Measurements from ENCODE around the gene GPR141.
A peak's percentile ranks its signal among the peaks of the same experiment; 100 is the strongest.

GPR141 gene

DNA sequence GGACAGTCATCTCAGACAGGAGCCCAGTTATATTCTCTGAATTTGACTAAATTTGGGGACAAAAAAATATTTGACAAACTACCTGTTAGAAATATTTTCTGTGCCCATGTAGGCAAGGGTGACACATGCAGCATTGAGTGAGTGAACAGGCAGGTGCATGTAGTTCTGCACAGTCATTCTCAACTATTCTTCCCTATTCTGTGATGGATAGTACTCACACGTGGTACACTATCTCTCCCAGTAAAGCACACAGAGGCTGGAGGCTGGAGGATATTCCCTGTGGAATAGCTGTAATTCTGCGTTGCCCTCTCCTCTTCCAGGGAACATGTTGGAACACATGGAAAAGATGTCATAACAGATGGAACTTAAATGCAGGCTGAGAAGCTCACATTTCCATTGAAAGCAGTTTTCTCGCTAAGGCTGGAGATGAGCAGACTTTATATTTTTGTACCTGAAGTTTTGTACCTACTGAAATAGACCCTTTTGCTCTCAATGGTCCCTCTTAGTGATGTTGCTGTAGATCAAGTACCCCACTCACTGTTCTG is 75.0 kb downstream of the GPR141 start:
- Histone ChIP-seq H3K27ac (ENCODE audit: low read length) (no peak overlapping the region), H3K27me3 (replicated peaks; ENCODE audit: insufficient read depth, low read length) (0 out of 2 replicates have a peak, but pooled peaks cover 4% of the 10 kb centered on the region), H3K79me2 (ENCODE audit: low read length) (no peaks in the 10 kb centered on the region), H4K20me1 (ENCODE audit: insufficient read depth, low read length) (no peaks in the 10 kb centered on the region), H3K4me1 (ENCODE audit: low read length) (no peaks in the 10 kb centered on the region), H3K4me2 (ENCODE audit: low read depth, low read length) (no peak overlapping the region), H3K9ac (ENCODE audit: low read length) (no peak overlapping the region), H3K9me2 (replicated peaks; ENCODE audit: insufficient read depth, low read length) (no peaks in the 10 kb centered on the region), H3K9me3 (replicated peaks; ENCODE audit: insufficient read depth, low read length) (no peaks in the 10 kb centered on the region), H3K36me3 (replicated peaks; ENCODE audit: insufficient read depth, low read length) (no peaks in the 10 kb centered on the region), H3F3A (ENCODE audit: insufficient read depth, low read length) (no peaks in the 10 kb centered on the region), H2AFZ (ENCODE audit: low read length) (no peak overlapping the region), H3K4me3 (ENCODE audit: low read length) (no peak overlapping the region)
- DNase-seq: no peak
- TF ChIP-seq CTCF (IDR thresholded peaks at IDR 0.05; ENCODE audit: low read length) (no peak), EZH2phosphoT487 (IDR thresholded peaks at IDR 0.05; ENCODE audit: low read length) (no peak), EZH2 (optimal IDR thresholded peaks at IDR 0.05; ENCODE audit: low read depth, low read length) (no peak)

DNA sequence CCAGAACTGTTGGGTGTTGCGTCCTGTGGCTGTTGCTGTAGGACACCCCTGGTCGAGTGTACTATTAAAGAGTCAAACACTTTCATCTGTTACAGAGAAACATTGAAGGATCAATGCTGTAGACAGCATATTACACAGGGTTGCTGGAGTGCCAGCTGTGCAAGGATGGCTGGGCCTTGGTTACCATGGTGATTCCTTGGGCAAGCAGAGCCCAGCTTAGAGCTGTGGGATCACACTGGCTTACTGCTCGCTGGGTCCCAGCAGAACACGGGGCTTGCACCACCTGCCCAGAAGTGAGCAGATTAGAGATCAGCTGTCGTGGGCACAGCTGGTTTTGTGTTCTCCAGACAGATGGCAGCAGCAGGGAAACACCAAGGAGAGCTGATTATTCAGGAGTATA is 76.0 kb downstream of the GPR141 start:
- Histone ChIP-seq H3K9me2 (replicated peaks; ENCODE audit: insufficient read depth, low read length) (no peaks in the 10 kb centered on the region), H2AFZ (ENCODE audit: low read length) (no peak overlapping the region), H3K4me3 (ENCODE audit: low read length) (no peak overlapping the region), H3K36me3 (replicated peaks; ENCODE audit: insufficient read depth, low read length) (no peaks in the 10 kb centered on the region), H3K27me3 (replicated peaks; ENCODE audit: insufficient read depth, low read length) (0 out of 2 replicates have a peak, but pooled peaks cover 4% of the 10 kb centered on the region), H4K20me1 (ENCODE audit: insufficient read depth, low read length) (no peaks in the 10 kb centered on the region), H3F3A (ENCODE audit: insufficient read depth, low read length) (no peaks in the 10 kb centered on the region), H3K79me2 (ENCODE audit: low read length) (no peaks in the 10 kb centered on the region), H3K4me2 (ENCODE audit: low read depth, low read length) (no peak overlapping the region), H3K27ac (ENCODE audit: low read length) (no peak overlapping the region), H3K9ac (ENCODE audit: low read length) (no peak overlapping the region), H3K4me1 (ENCODE audit: low read length) (no peaks in the 10 kb centered on the region), H3K9me3 (replicated peaks; ENCODE audit: insufficient read depth, low read length) (no peaks in the 10 kb centered on the region)
- TF ChIP-seq EZH2 (optimal IDR thresholded peaks at IDR 0.05; ENCODE audit: low read depth, low read length): no peak
- TF ChIP-seq CTCF (IDR thresholded peaks at IDR 0.05; ENCODE audit: low read length): no peak
- no peak for TF ChIP-seq EZH2phosphoT487 (IDR thresholded peaks at IDR 0.05; ENCODE audit: low read length)
- no peak for DNase-seq

DNA sequence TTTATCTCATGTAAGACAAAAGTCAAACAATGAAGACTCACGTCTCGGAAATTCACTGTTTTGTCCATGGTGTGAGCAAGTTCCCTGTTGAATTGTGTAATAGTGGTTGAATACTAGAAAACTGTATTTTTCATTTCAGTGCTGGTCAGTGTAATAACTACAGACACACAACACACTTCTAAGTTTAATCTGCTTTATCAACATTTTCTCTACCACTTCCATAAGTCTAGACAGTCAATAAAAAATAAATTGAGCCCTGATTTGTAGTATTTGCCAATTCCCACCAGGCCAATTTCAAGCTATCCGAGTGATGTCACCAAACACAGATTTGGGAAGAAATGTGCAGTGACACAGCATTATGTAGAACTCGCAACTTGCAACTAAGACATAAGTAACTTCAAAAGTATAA is 81.9 kb downstream of the GPR141 start:
- H3K4me2 ChIP-seq (ENCODE audit: low read depth, low read length): 0 out of 2 replicates have a peak overlapping the region, but pooled peaks have one; percentile 6
- H3K9me3 ChIP-seq (replicated peaks; ENCODE audit: insufficient read depth, low read length): no peaks in the 10 kb centered on the region

More for the DNA sequence above, 81.9 kb downstream of the GPR141 start:
- Histone ChIP-seq H4K20me1 (ENCODE audit: insufficient read depth, low read length) (no peaks in the 10 kb centered on the region), H3F3A (ENCODE audit: insufficient read depth, low read length) (peaks cover 6% of the 10 kb centered on the region; the same call in 1 of the 2 replicates), H3K79me2 (ENCODE audit: low read length) (no peaks in the 10 kb centered on the region), H3K9ac (ENCODE audit: low read length) (no peak overlapping the region), H3K4me1 (ENCODE audit: low read length) (peaks cover 3% of the 10 kb centered on the region; the same call in 1 of the 2 replicates), H3K27ac (ENCODE audit: low read length) (no peak overlapping the region), H3K27me3 (replicated peaks; ENCODE audit: insufficient read depth, low read length) (peaks cover 15% of the 10 kb centered on the region), H2AFZ (ENCODE audit: low read length) (no peak overlapping the region), H3K9me2 (replicated peaks; ENCODE audit: insufficient read depth, low read length) (no peaks in the 10 kb centered on the region), H3K36me3 (replicated peaks; ENCODE audit: insufficient read depth, low read length) (no peaks in the 10 kb centered on the region), H3K4me3 (ENCODE audit: low read length) (no peak overlapping the region)
- TF ChIP-seq EZH2 (optimal IDR thresholded peaks at IDR 0.05; ENCODE audit: low read depth, low read length): no peak
- no peak for TF ChIP-seq CTCF (IDR thresholded peaks at IDR 0.05; ENCODE audit: low read length)
- TF ChIP-seq EZH2phosphoT487 (IDR thresholded peaks at IDR 0.05; ENCODE audit: low read length): no peak
- no peak for DNase-seq

Data from MM.1S (cell line).